HepG2 (cell line): ENCODE data around the gene CEP104. TPM values are rescaled to one million over a fixed set of nuclear protein-coding genes. Genes with fewer than 3 reads are reported as not detected.

Experiments
- ATAC-seq: fragments of 200-7000 bp; cut with Tn5 transposase; 3 replicates; pipeline ENCODE4 v1.9.1; 2020; ENCODE audit warnings: mild to moderate bottlenecking, moderate library complexity
- BruUV-seq: library from RNA; stranded (reverse); fragments of 400-500 nt; replicated peaks from 2 replicates; lab custom pipeline; 2021; lab: Mats Ljungman, UMichigan
- CTCF ChIA-PET: fragments of 300-600 bp; formaldehyde crosslinking; extraction: SDS; loops from one replicate; lab custom pipeline; 2021; ENCODE audit warnings: low total read pairs, inconsistent platforms, low intra/inter-chr PET ratio; lab: Yijun Ruan, JAX
- POLR2A ChIA-PET: fragments of 350-600 bp; sonication (Branson Sonifier 250); formaldehyde crosslinking; loops from one replicate; lab custom pipeline; 2020; ENCODE audit warnings: antibody characterized with exemption, inconsistent platforms; lab: Yijun Ruan, JAX
- DNase-seq: peaks from one replicate; pipeline ENCODE4 v3.0.0-alpha.2; 2015; ENCODE audit warnings: low spot score
- FAIRE-seq: peaks from 3 replicates; lab custom pipeline; 2011; peaks lifted over from hg19 to GRCh38; lab: Jason Lieb, UNC
- H2AFZ ChIP-seq: one replicate; pipeline ENCODE4 v1.6.1; 2011; ENCODE audit warnings: low read length, inconsistent platforms
- H3K27ac ChIP-seq: fragments of 300-600 bp; 3 replicates; pipeline ENCODE4 v1.8.0; 2011; ENCODE audit warnings: mixed run types, mild to moderate bottlenecking, mixed read lengths, low read length, inconsistent platforms; ENCODE audit not compliant: insufficient read depth; ENCODE audit errors: extremely low read length
- H3K27me3 ChIP-seq, 2 experiments: fragments of 200-600 bp in 1 of 2; 2 replicates in 1 of 2; 3 replicates in 1 of 2; pipeline versions ENCODE4 v1.6.0 to v1.8.0; 2011; ENCODE audit warnings: low read length in 2 of 2, mild to moderate bottlenecking in 2 of 2, moderate library complexity in 2 of 2, inconsistent platforms in 1 of 2; ENCODE audit not compliant: insufficient read depth in 2 of 2, control insufficient read depth in 1 of 2
- H3K36me3 ChIP-seq, 2 experiments: fragments of 200-600 bp in 1 of 2; replicated peaks in 1 of 2; 2 replicates in 1 of 2; 3 replicates in 1 of 2; pipeline versions ENCODE4 v1.5.1 to v1.8.0; 2011; ENCODE audit warnings: low read length in 2 of 2, inconsistent platforms in 1 of 2; ENCODE audit not compliant: insufficient read depth in 2 of 2, control insufficient read depth in 1 of 2
- H3K4me1 ChIP-seq: 2 replicates; pipeline ENCODE4 v1.5.1; 2012; ENCODE audit warnings: low read length, inconsistent platforms; ENCODE audit not compliant: insufficient read depth
- H3K4me2 ChIP-seq: 2 replicates; pipeline ENCODE4 v1.6.0; 2011; ENCODE audit warnings: low read depth, low read length, inconsistent platforms
- H3K4me3 ChIP-seq, 3 experiments: fragments of 200-600 bp in 1 of 3; sonication (generic), shearing (Covaris generic) in 1 of 3; replicated peaks in 1 of 3; 2 replicates each; pipeline ENCODE4 v1.5.1; 2011 to 2016; ENCODE audit warnings: low read length in 3 of 3, inconsistent platforms in 2 of 3, low read depth in 2 of 3, mild to moderate bottlenecking in 2 of 3, control low read depth in 1 of 3, mixed read lengths in 1 of 3; ENCODE audit not compliant: insufficient read depth in 1 of 3
- H3K79me2 ChIP-seq: one replicate; pipeline ENCODE4 v1.6.1; 2011; ENCODE audit warnings: low read length, inconsistent platforms; ENCODE audit not compliant: insufficient read depth
- H3K9ac ChIP-seq: 2 replicates; pipeline ENCODE4 v1.6.0; 2011; ENCODE audit warnings: mild to moderate bottlenecking, low read depth, low read length, inconsistent platforms; ENCODE audit not compliant: insufficient read depth
- H3K9me3 ChIP-seq: 2 replicates; pipeline ENCODE4 v1.5.1; 2012; ENCODE audit warnings: mild to moderate bottlenecking, low read length
- H4K20me1 ChIP-seq: 2 replicates; pipeline ENCODE4 v1.6.0; 2011; ENCODE audit warnings: inconsistent platforms, mild to moderate bottlenecking, low read length, moderate library complexity; ENCODE audit not compliant: insufficient read depth
- BORCS8-MEF2B ChIP-seq: sonication (generic); formaldehyde crosslinking; IDR thresholded peaks from 2 replicates; pipeline ENCODE4 v1.8.0; 2022; ENCODE audit warnings: mild to moderate bottlenecking, missing genetic modification reagents
- FOXC1 ChIP-seq: sonication (generic); formaldehyde crosslinking; IDR thresholded peaks from 2 replicates; pipeline ENCODE4 v1.8.0; 2022; ENCODE audit warnings: mild to moderate bottlenecking, missing genetic modification reagents, borderline replicate concordance
- HNRNPLL ChIP-seq: fragments of 200-400 bp; formaldehyde crosslinking; IDR thresholded peaks from 2 replicates; pipeline ENCODE4 v1.6.1; 2017; ENCODE audit warnings: mild to moderate bottlenecking, low read depth, low read length; ENCODE audit not compliant: poor library complexity, severe bottlenecking
- HOXA7 ChIP-seq: sonication (generic); formaldehyde crosslinking; IDR thresholded peaks from 2 replicates; pipeline ENCODE4 v1.8.1; 2022; ENCODE audit warnings: mild to moderate bottlenecking, missing genetic modification reagents, moderate library complexity
- NONO ChIP-seq, 2 experiments: fragments of 450-650 bp in 1 of 2; sonication (generic) in 1 of 2; formaldehyde crosslinking in 1 of 2; IDR thresholded peaks in 1 of 2; conservative IDR thresholded peaks in 1 of 2; 2 replicates each; pipeline versions ENCODE4 v1.6.1 to v1.8.0; 2017 to 2022; ENCODE audit warnings: mild to moderate bottlenecking in 1 of 2, missing genetic modification reagents in 1 of 2, moderate library complexity in 1 of 2
- PAF1 ChIP-seq: IDR thresholded peaks from 2 replicates; pipeline ENCODE4 v1.6.1; 2016; ENCODE audit warnings: missing genetic modification reagents, missing compliant biosample characterization
- POLR2AphosphoS5 ChIP-seq: IDR thresholded peaks from 2 replicates; pipeline ENCODE4 v1.6.1; 2012; ENCODE audit warnings: low read depth, low read length
- RBM22 ChIP-seq: fragments of 200-400 bp; formaldehyde crosslinking; optimal IDR thresholded peaks from 2 replicates; pipeline ENCODE3; 2017; ENCODE audit warnings: mild to moderate bottlenecking, low read length, moderate library complexity
- SAP130 ChIP-seq: IDR thresholded peaks from 2 replicates; pipeline ENCODE4 v1.6.1; 2016; ENCODE audit warnings: low read depth
- SETDB1 ChIP-seq: sonication (generic); formaldehyde crosslinking; IDR thresholded peaks from 2 replicates; pipeline ENCODE4 v1.5.1; 2020; ENCODE audit warnings: missing genetic modification reagents, mild to moderate bottlenecking, borderline replicate concordance
- SPEN ChIP-seq: sonication (generic); formaldehyde crosslinking; IDR thresholded peaks from 2 replicates; pipeline ENCODE4 v1.5.1; 2020; ENCODE audit warnings: low read depth, mild to moderate bottlenecking, missing genetic modification reagents
- STAT5B ChIP-seq: sonication (generic); formaldehyde crosslinking; IDR thresholded peaks from 2 replicates; pipeline ENCODE4 v1.4.0; 2020; ENCODE audit warnings: missing genetic modification reagents
- ZC3H13 ChIP-seq: sonication (generic); formaldehyde crosslinking; IDR thresholded peaks from 2 replicates; pipeline ENCODE4 v1.8.1; 2023; ENCODE audit warnings: mild to moderate bottlenecking, missing genetic modification reagents, moderate library complexity
- ZFP41 ChIP-seq: sonication (generic); formaldehyde crosslinking; IDR thresholded peaks from 2 replicates; pipeline ENCODE4 v1.4.0; 2020; ENCODE audit warnings: mild to moderate bottlenecking, missing genetic modification reagents, borderline replicate concordance
- ZFP62 ChIP-seq: sonication (generic); formaldehyde crosslinking; IDR thresholded peaks from 2 replicates; pipeline ENCODE4 v1.4.0; 2020; ENCODE audit warnings: missing genetic modification reagents
- ZKSCAN8 ChIP-seq: IDR thresholded peaks from 2 replicates; pipeline ENCODE4 v1.6.1; 2016; ENCODE audit warnings: borderline replicate concordance, missing genetic modification reagents, missing compliant biosample characterization
- ZNF253 ChIP-seq: sonication (generic); formaldehyde crosslinking; IDR thresholded peaks from 2 replicates; pipeline ENCODE4 v1.8.0; 2022; ENCODE audit warnings: mild to moderate bottlenecking, missing genetic modification reagents, borderline replicate concordance
- ZNF335 ChIP-seq: sonication (generic); formaldehyde crosslinking; IDR thresholded peaks from 2 replicates; pipeline ENCODE4 v1.4.0; 2020; ENCODE audit warnings: missing genetic modification reagents
- ZNF432 ChIP-seq: sonication (generic); formaldehyde crosslinking; IDR thresholded peaks from 2 replicates; pipeline ENCODE4 v1.5.0; 2020; ENCODE audit warnings: missing genetic modification reagents, mild to moderate bottlenecking, borderline replicate concordance
- WGBS: methylation state at CpG from one replicate; pipeline ENCODE4 v1.1.6; 2017; ENCODE audit warnings: low lambda C conversion rate; 5-methylcytosine and 5-hydroxymethylcytosine counted together
- in situ Hi-C: cut with HindIII; loops from 2 replicates; pipeline ENCODE4 v1.10.0; 2017; ENCODE audit warnings: low pct_unique_long_range_greater_than_20kb; ENCODE audit not compliant: extremely low pct_ligation_motif_present
- intact Hi-C: fragments of 100-400 bp; cut with micrococcal nuclease; formaldehyde crosslinking; loops from one replicate; pipeline ENCODE4 v1.10.0; 2022; ENCODE audit not compliant: unreplicated experiment
- polyA plus RNA-seq, 8 experiments: library from polyadenylated mRNA; depleted of rRNA in 3 of 8; stranded (reverse) in 7 of 8; unstranded in 1 of 8; fragments of >200 nt; fragmentation: Illumina TruSeq in 4 of 8; extraction: Trizol in 4 of 8; gene quantifications; 2 replicates each; pipeline versions ENCODE4 v1.2.1 to v1.2.3, GENCODE V29; 2011 to 2016; ENCODE audit warnings: low read depth in 4 of 8, missing spikeins in 1 of 8, mixed read lengths in 1 of 8; ENCODE audit not compliant: insufficient read depth in 1 of 8
- total RNA-seq, 5 experiments: library from RNA; depleted of rRNA; stranded (reverse); fragments of >200 nt; fragmentation: Illumina TruSeq; extraction: Trizol; gene quantifications; 2 replicates each; pipeline ENCODE4 v1.2.3, GENCODE V29; 2016; ENCODE audit warnings: low read depth in 1 of 5
- TF ChIP-seq, protein P1 (sequence below): IDR thresholded peaks from 2 replicates; pipeline ENCODE4 v1.6.1; 2016; ENCODE audit warnings: low read depth, control low read depth
- TF ChIP-seq, protein P2 (sequence below): IDR thresholded peaks from 2 replicates; pipeline ENCODE4 v1.6.1; 2016; ENCODE audit warnings: control low read depth

The CEP104 gene
- total and polyA plus RNA-seq, 2 of the 13 experiments (the other 11 are each of a cell fraction or from before 2014, with no cell fraction given) = 20.4 to 30.1 TPM

- ChIA-PET POLR2A (no interaction called here), CTCF (no interaction called here)
- Histone ChIP-seq H3K36me3 (peaks cover 12 to 22% of the 10 kb centered on the region in 2 experiments), H3K4me3 (no peak overlapping the region), H3K9ac (0 out of 2 replicates have a peak overlapping the region, but pooled peaks have one; percentile 1), H3K4me2 (no peak overlapping the region), H3K9me3 (no peaks in the 10 kb centered on the region), H3K27me3 (no peaks in the 10 kb centered on the region), H3K4me1 (peaks cover 45% of the 10 kb centered on the region), H4K20me1 (no peaks in the 10 kb centered on the region), H3K27ac (no peak overlapping the region), H3K79me2 (peaks cover 18% of the 10 kb centered on the region), H2AFZ (no peak overlapping the region)
- BruUV-seq = no TSS peak
- in situ Hi-C loops = no loop called here
- DNase-seq (no peak), FAIRE-seq (no peak), ATAC-seq (no peak)
- WGBS = 86% methylated on average over 1 of the region's 10 CpGs
- intact Hi-C loops = loop anchor here (10.0 kb wide), 1 partner anchor 128 kb away; the partner anchor contains the start of gene C1orf174
- TF ChIP-seq, protein P1, sequence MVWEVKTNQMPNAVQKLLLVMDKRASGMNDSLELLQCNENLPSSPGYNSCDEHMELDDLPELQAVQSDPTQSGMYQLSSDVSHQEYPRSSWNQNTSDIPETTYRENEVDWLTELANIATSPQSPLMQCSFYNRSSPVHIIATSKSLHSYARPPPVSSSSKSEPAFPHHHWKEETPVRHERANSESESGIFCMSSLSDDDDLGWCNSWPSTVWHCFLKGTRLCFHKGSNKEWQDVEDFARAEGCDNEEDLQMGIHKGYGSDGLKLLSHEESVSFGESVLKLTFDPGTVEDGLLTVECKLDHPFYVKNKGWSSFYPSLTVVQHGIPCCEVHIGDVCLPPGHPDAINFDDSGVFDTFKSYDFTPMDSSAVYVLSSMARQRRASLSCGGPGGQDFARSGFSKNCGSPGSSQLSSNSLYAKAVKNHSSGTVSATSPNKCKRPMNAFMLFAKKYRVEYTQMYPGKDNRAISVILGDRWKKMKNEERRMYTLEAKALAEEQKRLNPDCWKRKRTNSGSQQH (CRISPR knock-in tag) = no peak
- TF ChIP-seq RBM22 (peak; percentile 50), STAT5B (no peak), FOXC1 (0 out of 2 replicates have a peak, but pooled peaks have one; percentile 25), ZNF253 (0 out of 2 replicates have a peak, but pooled peaks have one; percentile 41), ZFP41 (no peak), POLR2AphosphoS5 (peak; percentile 62), HOXA7 (CRISPR knock-in tag) (peak; percentile 65; the same call in 1 of the 2 replicates), NONO (IDR thresholded peaks at IDR 0.05) (no peak), NONO (CRISPR knock-in tag; conservative IDR thresholded peaks at IDR 0.05) (0 out of 2 replicates have a peak, but pooled peaks have one; percentile 48), ZNF432 (CRISPR knock-in tag) (no peak), HNRNPLL (peak; percentile 14), ZC3H13 (CRISPR knock-in tag) (peak; percentile 20), ZNF335 (CRISPR knock-in tag) (no peak), BORCS8-MEF2B (CRISPR knock-in tag) (no peak), ZKSCAN8 (CRISPR knock-in tag) (no peak), SPEN (CRISPR knock-in tag) (peak; percentile 23; the same call in 1 of the 2 replicates), PAF1 (CRISPR knock-in tag) (0 out of 2 replicates have a peak, but pooled peaks have one; percentile 57), SAP130 (CRISPR knock-in tag) (no peak), ZFP62 (no peak), SETDB1 (CRISPR knock-in tag) (no peak)
- TF ChIP-seq, protein P2, sequence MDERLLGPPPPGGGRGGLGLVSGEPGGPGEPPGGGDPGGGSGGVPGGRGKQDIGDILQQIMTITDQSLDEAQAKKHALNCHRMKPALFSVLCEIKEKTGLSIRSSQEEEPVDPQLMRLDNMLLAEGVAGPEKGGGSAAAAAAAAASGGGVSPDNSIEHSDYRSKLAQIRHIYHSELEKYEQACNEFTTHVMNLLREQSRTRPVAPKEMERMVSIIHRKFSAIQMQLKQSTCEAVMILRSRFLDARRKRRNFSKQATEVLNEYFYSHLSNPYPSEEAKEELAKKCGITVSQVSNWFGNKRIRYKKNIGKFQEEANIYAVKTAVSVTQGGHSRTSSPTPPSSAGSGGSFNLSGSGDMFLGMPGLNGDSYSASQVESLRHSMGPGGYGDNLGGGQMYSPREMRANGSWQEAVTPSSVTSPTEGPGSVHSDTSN (CRISPR knock-in tag) = no peak
Observed at GRCh38 chr1:3777078-3777547, 79.9 kb downstream of the CEP104 start.
